Right lobe of liver (tissue), 4 donors: Measurements from ENCODE around the gene CHN1.

Experiments used
- POLR2A ChIP-seq: fragments of 450-650 bp; IDR thresholded peaks from one replicate; pipeline ENCODE4 v1.6.1; 2017; ENCODE audit warnings: antibody characterized with exemption, mild to moderate bottlenecking
- TF ChIP-seq, protein P1 (sequence below), 4 donors: fragments of 200-600 bp in 3 of 4; fragments of 450-650 bp in 1 of 4; IDR thresholded peaks; one replicate each; pipeline versions ENCODE4 v1.5.1 to v1.8.0; 2016 to 2022; ENCODE audit warnings: antibody characterized with exemption in 4 of 4, mild to moderate bottlenecking in 2 of 4
- donor health status: DM: no; HTN: no; CAD: no.
- donor health status: DM: no; HTN: no; CAD: no.
- donor health status: DM: no; HTN: yes; CAD: no.

- TF ChIP-seq POLR2A: no peak
- TF ChIP-seq, protein P1, sequence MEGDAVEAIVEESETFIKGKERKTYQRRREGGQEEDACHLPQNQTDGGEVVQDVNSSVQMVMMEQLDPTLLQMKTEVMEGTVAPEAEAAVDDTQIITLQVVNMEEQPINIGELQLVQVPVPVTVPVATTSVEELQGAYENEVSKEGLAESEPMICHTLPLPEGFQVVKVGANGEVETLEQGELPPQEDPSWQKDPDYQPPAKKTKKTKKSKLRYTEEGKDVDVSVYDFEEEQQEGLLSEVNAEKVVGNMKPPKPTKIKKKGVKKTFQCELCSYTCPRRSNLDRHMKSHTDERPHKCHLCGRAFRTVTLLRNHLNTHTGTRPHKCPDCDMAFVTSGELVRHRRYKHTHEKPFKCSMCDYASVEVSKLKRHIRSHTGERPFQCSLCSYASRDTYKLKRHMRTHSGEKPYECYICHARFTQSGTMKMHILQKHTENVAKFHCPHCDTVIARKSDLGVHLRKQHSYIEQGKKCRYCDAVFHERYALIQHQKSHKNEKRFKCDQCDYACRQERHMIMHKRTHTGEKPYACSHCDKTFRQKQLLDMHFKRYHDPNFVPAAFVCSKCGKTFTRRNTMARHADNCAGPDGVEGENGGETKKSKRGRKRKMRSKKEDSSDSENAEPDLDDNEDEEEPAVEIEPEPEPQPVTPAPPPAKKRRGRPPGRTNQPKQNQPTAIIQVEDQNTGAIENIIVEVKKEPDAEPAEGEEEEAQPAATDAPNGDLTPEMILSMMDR (IDR thresholded peaks at IDR 0.05): no peak
Observed at GRCh38 chr2:175007510-175007909, 2.3 kb upstream of the CHN1 start.
